GM19463 (cell line): ENCODE results near the gene CCDC34.

Experiments used
- ATAC-seq: cut with Tn5 transposase; IDR thresholded peaks from one replicate; pipeline ENCODE4 v1.9.1; 2021; ENCODE audit warnings: mild to moderate bottlenecking, moderate library complexity; ENCODE audit not compliant: unreplicated experiment

Gene CCDC34, protein sequence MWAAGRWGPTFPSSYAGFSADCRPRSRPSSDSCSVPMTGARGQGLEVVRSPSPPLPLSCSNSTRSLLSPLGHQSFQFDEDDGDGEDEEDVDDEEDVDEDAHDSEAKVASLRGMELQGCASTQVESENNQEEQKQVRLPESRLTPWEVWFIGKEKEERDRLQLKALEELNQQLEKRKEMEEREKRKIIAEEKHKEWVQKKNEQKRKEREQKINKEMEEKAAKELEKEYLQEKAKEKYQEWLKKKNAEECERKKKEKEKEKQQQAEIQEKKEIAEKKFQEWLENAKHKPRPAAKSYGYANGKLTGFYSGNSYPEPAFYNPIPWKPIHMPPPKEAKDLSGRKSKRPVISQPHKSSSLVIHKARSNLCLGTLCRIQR

DNA sequence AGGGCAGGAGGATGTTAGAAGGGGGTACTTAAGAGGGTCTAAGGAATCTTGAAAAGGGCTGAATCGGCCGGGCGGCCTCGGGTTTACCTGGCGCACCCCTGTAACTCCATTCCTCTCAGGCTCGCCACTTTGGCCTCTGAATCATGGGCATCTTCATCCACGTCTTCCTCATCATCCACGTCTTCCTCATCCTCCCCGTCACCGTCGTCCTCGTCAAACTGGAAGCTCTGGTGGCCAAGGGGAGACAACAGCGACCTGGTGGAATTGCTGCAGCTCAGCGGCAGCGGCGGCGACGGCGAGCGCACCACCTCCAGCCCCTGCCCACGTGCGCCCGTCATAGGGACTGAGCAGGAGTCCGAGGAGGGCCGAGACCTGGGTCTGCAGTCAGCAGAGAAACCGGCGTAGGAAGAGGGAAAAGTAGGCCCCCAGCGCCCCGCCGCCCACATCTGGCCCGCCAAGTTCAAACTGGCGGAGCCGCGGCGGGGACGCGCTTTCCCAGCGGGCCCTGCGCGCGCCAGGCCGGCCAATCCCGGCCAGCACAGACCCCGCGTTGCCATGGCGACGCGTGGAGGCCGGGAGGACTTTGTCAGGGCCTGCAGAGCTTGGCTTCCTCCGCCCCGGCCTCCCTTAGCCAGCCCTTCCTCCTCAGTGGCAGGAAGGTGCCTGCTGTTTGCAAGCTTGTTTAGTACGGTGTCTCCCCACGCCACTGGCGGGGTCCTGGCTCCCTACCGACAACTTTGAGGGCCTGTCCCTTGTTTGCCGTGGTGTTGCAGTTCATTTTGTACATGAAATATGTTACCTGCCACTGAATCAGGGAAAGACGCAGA is at the start of gene CCDC34:
Gene CCDC34 (minus strand): TSS at position 467 of the 827 bp plus-strand sequence. CDS start 21 bp downstream, at position 446.
- ATAC-seq = peak; percentile 99

DNA sequence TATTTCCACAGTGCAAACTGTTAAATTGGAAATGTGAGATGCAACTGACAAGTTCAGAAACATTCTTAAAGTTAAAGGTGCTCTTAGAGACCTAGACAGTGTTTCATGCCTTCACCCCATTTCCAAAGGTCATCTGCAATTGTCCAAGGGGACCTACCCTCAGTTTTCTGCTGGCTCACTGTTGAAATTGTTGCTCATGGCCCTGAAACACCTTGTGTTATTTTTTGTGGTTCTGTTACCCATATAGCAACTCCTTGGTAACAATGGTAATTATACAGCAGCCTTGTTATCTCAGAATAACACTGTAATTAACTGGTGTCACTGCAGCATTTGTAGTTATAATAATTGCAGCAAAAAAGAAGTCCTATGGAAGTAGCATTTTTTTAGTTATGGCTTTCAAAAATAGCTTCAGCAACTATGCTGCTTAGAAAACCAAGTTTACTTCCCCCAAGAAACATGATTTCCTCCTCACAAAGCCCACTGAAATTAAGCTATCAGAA is 49.2 kb upstream of the CCDC34 start:
- no peak for ATAC-seq

DNA sequence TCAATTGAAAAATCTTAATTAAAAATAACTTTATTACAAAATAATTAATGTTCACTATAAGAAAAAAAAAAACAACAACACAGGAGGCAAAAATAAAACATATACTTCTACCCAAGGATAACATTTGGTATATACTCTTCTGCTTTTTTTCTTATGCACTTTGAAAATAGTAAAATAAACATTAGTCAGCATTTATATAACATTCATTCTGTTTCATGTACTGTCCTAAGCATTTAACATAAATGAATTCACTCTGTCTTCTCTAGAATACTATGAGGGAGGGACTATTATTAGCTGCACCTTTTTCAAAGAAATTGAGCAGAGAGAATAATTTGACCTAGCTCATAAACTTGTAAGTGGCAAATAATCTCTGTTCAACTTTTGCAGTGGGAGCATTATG is 48.3 kb upstream of the CCDC34 start:
- no peak for ATAC-seq

DNA sequence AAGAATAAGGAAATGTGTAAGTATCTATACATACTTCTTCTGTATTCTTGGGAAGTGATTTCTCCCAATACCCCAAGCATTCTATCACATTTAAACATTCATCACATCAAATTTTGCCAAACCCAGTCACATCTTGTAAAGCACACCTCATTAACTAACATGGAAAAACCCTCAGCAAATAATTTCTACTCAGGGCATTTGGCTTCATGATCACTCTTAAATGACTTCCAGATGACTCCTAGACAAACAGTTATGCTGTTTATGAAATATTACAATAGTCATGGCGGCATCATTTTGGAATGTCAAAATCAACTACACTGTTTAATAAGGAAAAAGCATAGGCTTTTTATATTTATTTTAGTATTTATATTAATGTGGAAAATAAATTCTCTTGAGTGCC is 47.3 kb upstream of the CCDC34 start:
- no peak for ATAC-seq

DNA sequence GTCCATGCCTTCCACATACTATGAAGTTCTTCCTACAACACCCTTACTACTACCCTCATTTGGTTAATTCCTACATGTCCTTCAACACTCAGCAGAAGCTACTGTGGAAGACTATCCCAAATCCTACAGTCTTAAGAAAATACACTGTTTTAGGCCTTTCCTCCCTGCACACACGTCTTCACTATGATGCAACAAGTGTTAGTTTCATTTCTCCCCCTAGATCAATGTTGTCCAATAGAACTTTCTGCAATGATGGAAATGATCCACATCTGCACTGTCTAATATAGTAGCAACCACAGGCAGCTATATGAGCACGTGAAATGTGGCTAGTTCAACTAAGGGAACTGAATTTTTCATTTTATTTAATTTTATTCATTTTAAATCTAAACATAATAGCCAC is 46.7 kb upstream of the CCDC34 start:
- ATAC-seq = no peak

DNA sequence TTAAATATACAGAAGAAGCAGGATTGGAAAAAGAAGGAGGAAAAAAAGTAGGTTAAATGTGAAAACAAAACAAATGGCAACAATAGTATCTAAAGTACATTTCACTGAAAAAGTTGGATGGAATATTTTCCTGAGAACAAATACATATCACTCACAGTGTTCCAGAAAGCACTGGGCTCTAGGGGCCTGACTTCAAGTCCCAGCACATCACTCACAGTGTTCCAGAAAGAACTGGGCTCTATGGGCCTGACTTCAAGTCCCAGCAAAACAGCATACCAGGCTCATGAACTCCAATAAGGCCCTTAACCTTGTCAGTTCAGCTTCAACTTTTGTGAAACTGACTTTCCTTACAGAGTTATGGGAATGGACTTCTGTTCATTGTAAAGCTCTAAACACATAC is 46.0 kb upstream of the CCDC34 start:
- no peak for ATAC-seq

DNA sequence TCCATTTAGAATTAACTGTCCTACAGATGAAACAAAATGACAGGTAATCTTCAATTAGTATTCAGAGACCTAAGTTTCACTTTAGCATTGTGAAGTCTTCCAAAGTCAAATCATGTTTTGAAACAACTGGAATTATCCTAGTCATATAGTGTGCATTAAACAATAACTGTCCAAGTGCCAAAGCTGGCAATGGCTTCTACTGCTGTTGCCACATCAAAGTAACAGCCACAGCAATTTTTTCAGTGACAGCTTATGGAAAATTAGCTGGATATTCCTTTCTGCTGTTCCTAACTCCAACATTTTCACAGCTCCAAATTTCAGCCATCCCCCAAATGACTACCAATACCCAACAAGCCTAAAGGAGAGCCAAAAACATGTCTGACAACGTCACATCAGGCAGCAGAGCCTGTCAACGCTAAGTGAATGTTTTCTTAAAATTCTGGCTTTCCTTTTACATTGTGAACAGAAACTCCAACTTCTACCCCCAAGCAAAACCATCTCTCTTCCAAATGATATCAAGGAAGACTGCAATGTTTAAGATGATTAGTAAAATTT is 45.3 kb upstream of the CCDC34 start:
- no peak for ATAC-seq

DNA sequence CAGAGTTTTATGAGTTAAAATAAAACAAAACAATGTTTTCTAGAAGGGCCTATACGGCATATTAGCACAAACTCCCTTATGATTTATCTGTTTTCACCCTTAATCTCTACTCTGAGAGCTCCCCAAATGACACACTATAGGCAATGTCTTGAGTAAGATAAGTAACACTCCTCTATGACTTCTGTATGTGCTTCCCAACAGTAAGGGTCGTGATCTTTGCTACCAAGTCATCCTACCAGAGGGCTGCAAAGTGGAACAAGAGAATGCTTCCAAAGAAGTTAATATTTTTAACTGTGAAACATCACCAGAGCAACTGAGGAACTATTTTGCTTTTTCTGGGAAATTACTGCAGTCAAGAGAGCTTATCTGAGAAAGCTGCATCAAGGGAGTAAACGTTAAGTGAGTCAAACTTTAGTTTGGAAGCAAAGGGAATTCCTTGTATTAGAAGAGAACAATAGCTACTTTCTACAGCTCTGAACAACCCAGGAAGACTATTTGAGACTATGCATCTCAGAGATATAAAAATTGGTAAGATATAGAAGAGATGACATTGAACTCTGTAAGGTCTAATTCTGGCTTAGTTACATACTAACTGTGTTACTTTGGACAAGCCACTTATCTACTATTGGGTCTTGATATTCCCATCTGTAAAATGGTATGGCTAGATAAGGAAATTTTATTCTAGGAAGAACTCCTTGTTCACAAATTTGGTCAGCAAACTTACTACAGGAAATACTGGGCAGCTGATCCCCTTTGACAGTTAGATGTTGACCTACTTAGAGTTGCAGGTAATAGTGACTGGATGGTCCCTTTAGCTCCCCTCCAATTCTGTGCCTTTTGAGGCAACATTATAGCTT is 43.7 kb upstream of the CCDC34 start:
- ATAC-seq = no peak

DNA sequence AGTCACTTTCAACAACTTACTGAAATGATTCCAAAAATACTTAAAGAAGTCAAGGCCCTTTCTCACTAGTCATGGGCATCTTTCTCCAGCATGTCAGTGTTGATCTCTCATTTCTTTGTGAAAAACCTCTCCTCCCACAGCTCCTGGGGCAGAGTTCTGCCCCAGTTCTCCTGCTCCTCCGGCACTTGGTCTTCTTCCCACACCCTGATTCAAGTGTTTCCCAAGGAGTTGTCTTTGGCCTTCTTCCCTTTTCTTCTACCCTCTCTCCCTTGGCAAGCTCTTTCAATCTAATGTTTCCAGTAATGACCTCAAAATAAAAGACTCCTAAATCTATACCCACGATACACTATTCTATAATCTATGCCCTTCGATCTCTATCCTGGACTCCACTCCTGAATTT is 42.1 kb upstream of the CCDC34 start:
- no peak for ATAC-seq

DNA sequence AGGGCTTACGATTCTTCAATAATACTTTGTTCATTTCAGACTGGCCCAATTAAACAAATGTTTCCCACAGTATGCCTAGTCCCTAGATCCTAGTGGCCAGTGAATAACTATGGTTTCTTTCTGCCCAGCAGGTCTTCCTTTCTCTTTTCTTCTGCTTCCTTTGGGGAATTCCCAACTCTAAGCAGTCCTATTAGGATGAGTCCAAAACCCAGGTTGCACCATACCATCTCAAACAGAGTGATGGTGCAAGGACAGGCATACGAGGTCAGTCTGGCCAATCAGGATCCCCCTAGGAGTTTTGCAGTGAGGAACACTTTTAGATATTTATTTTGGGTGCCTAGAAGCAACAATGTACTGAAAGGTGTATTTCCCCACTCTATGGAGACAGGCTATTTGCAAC is 41.4 kb upstream of the CCDC34 start:
- no peak for ATAC-seq

DNA sequence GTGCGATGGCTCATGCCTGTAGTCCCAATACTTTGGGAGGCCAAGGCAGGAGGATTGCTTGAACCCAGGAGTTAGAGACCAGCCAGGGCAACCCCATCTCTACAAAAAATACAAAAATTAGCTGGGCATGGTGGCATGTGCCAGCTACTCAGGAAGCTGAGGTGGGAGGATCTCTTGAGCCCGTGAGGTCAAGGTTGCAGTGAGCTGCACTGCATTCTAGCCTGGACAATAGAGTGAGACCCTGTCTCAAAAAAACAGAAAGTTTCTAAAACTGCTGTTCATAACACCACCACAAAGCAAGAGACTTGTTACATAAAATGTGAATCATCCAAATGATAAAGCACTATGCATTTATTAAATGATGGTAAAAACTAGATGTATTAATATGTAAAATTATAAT is 40.2 kb upstream of the CCDC34 start:
- no peak for ATAC-seq

DNA sequence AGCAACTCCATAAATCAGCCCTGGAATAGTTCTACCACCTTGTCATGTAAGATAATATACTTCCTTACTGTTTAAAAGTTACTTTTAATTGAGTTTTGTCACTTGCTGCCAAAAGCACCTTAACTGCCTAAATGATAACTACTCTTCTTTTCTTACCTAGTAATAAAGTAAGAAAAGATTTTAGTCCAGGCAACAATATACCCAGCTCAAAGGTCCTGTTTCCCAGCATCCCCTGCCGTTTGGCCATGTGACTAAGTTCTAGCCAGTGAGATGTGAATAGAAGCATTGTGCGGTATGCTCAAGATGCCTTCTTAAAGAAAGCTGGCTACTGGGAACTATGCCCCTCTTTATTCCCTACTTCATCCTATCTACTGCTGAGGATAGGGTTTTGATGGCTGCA is 39.4 kb upstream of the CCDC34 start:
- no peak for ATAC-seq

DNA sequence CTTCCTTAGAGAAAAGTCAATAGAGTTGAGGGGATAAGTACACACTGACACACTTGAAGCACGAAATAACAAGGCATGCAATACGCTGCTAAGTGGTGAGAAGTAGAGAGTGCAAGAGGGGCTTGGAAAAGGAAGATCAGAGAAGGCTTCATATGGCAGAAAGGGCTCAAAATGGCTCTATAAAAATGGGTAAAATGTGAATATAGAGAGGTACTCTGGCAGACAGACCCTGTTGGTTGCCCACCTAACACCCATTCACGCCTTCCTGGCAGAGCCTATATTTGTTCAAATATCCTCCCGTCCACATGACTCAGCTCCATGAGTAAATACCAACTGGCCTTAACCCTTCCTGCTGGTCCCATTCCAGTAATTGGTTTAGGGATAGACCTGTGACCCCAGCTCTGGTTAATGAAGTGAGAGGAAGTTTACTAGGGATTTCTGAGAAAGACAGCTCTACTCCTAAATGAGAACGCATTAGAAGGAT is 38.9 kb upstream of the CCDC34 start:
- ATAC-seq = no peak

DNA sequence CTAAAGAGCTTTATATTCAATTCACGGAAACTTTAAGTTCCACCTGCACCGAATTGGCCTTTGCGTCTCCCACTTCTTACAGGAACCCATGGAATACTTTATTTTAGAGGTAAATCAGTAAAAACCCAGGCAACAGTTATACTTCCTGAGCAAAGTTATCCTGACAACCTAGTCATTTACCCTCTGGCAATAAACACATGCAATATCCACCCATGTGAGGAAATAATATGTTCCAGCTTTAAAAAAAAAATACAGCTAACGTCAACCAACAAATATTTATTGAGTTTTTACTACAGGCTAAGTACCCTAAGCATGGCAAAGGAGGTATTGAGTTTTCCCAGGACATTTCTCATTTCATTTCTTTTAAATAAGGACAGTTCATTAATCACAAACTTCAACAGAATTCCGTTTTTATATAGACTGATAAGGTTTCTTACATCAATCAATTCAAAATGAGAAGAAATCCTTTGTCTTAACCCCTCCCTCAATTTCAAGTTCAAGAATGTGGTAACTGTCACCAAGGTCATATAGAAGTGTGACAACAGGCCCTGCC is 38.3 kb upstream of the CCDC34 start:
- ATAC-seq = no peak

DNA sequence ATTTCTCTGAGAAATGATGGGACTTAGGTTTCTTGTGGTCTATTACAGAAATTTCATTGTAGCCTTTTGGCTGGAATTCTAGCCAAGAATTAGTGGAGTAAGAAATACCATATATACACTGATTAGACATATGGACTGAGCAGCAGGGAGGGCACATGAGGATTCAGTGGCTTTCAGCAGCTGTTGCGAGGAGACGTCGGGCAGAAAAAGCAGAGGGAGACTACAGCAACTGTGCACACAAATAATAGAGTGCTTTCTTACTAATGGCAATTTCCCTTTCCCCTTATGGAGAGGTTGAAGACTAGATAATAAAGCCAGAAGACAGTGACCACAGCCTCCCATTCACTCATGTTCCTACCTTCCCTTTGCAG is 35.4 kb upstream of the CCDC34 start:
- no peak for ATAC-seq

DNA sequence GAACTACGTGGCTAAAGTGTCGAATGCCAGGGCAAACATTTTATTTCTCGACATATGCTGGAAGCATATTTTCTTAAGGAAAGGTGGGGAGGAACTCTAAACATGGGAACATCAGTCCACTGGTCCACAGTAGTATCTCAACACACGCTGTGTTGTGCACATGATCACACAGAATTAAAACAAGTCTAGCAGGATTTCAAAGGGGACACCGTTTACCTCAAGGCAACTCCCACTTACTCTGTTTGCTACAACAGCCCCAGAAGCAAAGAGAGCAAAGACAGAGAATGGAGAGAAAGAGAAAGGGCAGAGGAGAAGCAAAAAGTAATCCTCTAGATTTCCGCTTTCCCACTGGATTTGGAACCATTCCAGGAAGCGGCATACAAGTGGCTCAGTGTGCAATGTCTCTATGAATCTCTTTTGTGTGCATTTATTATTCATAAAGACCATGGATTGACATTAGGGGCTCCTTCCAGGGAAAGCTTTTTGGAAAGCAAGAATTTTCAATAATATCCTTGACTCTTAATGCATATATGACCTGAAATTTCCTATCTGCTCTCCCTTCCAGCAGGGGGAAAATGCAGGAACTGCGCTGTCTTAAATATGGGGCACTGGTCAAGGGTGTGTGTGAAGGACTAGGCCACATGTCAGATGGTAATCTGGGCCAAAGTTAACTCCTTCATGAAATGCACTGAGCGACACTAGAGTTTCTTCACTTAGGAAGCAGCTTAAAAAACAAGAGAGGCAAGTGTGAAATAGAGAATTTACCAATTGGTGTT is 34.8 kb upstream of the CCDC34 start:
- no peak for ATAC-seq

DNA sequence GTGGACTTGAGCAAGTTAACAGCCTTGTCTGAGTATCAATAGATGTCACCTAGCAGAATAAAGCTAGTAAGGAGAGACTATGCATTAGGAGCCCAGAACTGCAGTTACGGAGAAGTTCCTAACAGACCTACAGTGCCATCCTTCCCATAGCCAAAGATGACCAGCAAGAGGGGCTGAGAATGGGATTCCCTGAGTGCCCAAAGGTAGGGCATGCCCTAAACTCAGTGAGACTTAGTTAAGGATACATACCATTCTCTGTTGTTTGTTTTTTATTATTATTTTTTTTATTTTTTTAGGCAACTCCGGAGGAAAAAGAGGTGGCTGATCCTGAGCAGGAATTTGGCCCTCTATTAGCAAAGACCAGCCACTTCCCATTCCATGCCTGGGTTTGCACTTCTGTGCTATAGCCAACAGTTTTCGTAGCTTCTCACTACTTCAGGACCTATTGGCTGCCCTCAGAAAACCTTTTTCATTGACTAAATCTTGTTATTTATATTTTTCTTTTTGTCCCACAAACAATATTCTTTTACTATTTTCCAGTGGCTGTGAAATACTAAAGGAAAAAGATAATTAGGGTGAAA is 33.3 kb upstream of the CCDC34 start:
- ATAC-seq = no peak

DNA sequence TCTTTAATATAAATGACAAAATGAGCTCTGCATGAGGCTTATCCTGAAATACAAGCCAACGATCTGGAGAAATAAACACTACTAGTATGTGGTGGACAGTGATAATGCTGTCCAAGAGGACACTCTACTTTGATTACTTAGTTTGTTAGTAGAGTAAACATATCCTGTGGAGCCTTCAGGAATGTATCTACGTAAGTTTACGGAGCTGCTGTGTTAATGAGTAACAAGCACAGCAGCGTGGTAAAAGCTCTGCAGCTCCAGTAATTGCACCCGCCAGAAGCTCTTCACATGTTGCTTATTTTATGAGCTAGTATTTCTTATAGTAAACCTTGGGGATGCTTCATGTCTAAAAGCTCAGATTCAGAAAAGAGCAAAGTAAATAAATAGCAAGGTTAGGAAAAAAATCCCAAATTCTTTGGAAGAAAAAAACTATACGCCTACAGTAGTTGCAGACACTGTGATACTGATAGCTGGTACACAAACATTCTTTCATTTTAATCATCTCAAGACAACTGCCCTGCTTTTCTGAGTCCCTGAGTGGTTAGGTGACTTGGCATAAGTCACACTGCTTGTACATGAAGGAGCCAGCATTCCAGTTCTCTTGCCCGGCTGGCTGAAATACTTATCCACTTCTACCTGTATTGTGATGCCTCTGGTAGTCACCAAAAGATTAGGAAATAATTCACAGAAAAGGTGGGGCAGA is 32.7 kb upstream of the CCDC34 start:
- no peak for ATAC-seq

DNA sequence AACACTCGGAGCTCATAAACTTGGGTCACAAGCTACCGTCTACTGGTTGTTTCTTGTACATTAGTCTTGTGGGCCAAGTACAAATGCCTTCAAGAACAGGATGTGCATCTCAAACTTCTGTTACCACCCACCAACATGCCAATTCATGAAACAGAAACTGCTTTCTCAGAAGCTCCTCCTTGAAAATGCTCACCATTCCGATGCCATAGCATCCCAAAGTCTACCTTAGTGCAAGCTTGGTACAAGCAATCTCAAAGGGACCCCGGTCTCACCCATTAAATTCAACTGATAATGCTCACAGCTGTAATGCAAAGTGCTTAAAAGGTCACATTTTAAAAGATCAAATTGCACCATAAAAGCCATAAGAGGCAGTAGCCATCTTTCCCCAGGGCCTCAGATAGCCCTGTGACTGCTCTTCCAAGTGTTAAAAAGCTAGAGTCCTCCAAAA is 31.8 kb upstream of the CCDC34 start:
- ATAC-seq = no peak
